ENCODE data around the gene RUFY4.

DNA sequence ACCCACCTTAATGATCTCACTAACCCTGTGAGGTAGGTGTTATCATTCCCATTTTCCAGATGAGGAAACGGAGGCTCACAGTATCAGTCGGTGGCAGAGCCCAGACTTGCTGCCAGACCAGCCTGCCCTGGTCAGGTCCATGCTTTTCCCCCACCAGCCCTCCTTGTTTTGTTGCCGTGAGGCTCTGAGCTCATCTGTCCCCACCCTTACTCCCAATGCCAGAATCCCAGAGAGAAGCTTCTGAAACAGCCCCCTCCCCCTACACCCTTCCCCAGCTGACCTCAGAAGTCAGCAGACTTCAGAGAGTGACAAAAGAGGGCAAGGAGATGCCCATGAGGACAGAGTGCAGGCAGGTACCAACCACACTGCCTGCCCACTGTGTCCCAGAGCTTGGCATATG, 45.4 kb upstream of the RUFY4 start:
- TF ChIP-seq POLR2A (IDR thresholded peaks at IDR 0.05; ENCODE audit: low read length) = no peak
- no peak for TF ChIP-seq GATA1 (IDR thresholded peaks at IDR 0.05; ENCODE audit: low read depth, low read length)

Measured in erythroblast (primary cell).